RWPE2 (cell line): ENCODE measurements around the gene HLA-B.
"Not testable (repeated sequence)": the region's sequence is repeated elsewhere in the genome, so short reads cannot be mapped to it uniquely, and the experiment has no call there.

ENCODE experiments used
- ATAC-seq: fragments of 200-7000 bp; cut with Tn5 transposase; 3 replicates; pipeline ENCODE4 v1.9.1; 2021; ENCODE audit warnings: low read depth
- DNase-seq: peaks from one replicate; pipeline ENCODE4 v3.0.0-alpha.2; 2020; ENCODE audit warnings: low spot score
- H3K27ac ChIP-seq: fragments of 450-650 bp; 2 replicates; pipeline ENCODE4 v1.5.1; 2017; ENCODE audit warnings: mild to moderate bottlenecking; ENCODE audit not compliant: poor library complexity, severe bottlenecking
- H3K27me3 ChIP-seq: fragments of 250-450 bp; sonication (Bioruptor Pico); 2 replicates; pipeline ENCODE4 v1.5.1; 2021; ENCODE audit warnings: mild to moderate bottlenecking, moderate library complexity; ENCODE audit not compliant: insufficient read depth, poor library complexity, severe bottlenecking
- H3K36me3 ChIP-seq: fragments of 250-450 bp; sonication (Bioruptor Pico); 2 replicates; pipeline ENCODE4 v1.5.1; 2020; ENCODE audit warnings: low read depth, mild to moderate bottlenecking, moderate library complexity
- H3K4me1 ChIP-seq: fragments of 250-450 bp; sonication (Bioruptor Pico); 2 replicates; pipeline ENCODE4 v1.5.1; 2021; ENCODE audit warnings: mild to moderate bottlenecking, moderate library complexity; ENCODE audit not compliant: insufficient read depth, poor library complexity, severe bottlenecking
- H3K4me3 ChIP-seq: fragments of 250-450 bp; sonication (Bioruptor Pico); 2 replicates; pipeline ENCODE4 v1.5.1; 2021; ENCODE audit warnings: mild to moderate bottlenecking, moderate library complexity; ENCODE audit not compliant: severe bottlenecking
- H3K9me3 ChIP-seq: fragments of 250-450 bp; sonication (Bioruptor Pico); 2 replicates; pipeline ENCODE4 v1.5.1; 2021; ENCODE audit warnings: mild to moderate bottlenecking, moderate library complexity; ENCODE audit not compliant: severe bottlenecking
- CTCF ChIP-seq: fragments of 450-650 bp; IDR thresholded peaks from one replicate; pipeline ENCODE4 v1.5.1; 2017; ENCODE audit warnings: mild to moderate bottlenecking, moderate library complexity; ENCODE audit not compliant: poor library complexity, severe bottlenecking

The HLA-B gene

GRCh38 chr6:31397153-31397499 is 40.1 kb upstream of the HLA-B start:
- TF ChIP-seq CTCF = peak; percentile 60

GRCh38 chr6:31396422-31397152 is 39.6 kb upstream of the HLA-B start:
- peaks cover under 1% of the 10 kb centered on the region; the same call in 1 of the 2 replicates for H3K36me3 ChIP-seq
- DNase-seq (no peak), ATAC-seq (peak; percentile 49; the same call in 2 of the 3 replicates)
- peak; percentile 83 for TF ChIP-seq CTCF
- peaks cover 16% of the 10 kb centered on the region for H3K4me1 ChIP-seq
- H3K4me3 ChIP-seq = no peak overlapping the region
- H3K9me3 ChIP-seq = no peaks in the 10 kb centered on the region
- H3K27ac ChIP-seq = no peak overlapping the region
- H3K27me3 ChIP-seq = no peaks in the 10 kb centered on the region

More at GRCh38 chr6:31397153-31397499, 40.1 kb upstream of the HLA-B start:
- H3K4me3 ChIP-seq, H3K27me3 ChIP-seq, H3K27ac ChIP-seq, DNase-seq, H3K36me3 ChIP-seq, H3K9me3 ChIP-seq, ATAC-seq: not testable (repeated sequence)
- H3K4me1 ChIP-seq = peaks cover 21% of the 10 kb centered on the region

- Histone ChIP-seq H3K4me1 (peaks cover 15% of the 10 kb centered on the region), H3K4me3 (no peak overlapping the region), H3K27ac (no peak overlapping the region), H3K36me3 (no peaks in the 10 kb centered on the region), H3K27me3 (no peaks in the 10 kb centered on the region), H3K9me3 (no peaks in the 10 kb centered on the region)
- ATAC-seq = no peak
- no peak for DNase-seq
- no peak for TF ChIP-seq CTCF
Observed at GRCh38 chr6:31395832-31396231, 38.9 kb upstream of the HLA-B start.

GRCh38 chr6:31394381-31394780 is 37.4 kb upstream of the HLA-B start:
- TF ChIP-seq CTCF = no peak
- peaks cover 15% of the 10 kb centered on the region for H3K4me1 ChIP-seq
- H3K27me3 ChIP-seq = no peaks in the 10 kb centered on the region
- ATAC-seq (no peak), DNase-seq (no peak)
- H3K9me3 ChIP-seq = no peaks in the 10 kb centered on the region
- H3K27ac ChIP-seq = no peak overlapping the region
- H3K4me3 ChIP-seq = no peak overlapping the region
- H3K36me3 ChIP-seq = no peaks in the 10 kb centered on the region

- DNase-seq (no peak), ATAC-seq (no peak)
- H3K9me3 ChIP-seq = no peaks in the 10 kb centered on the region
- H3K36me3 ChIP-seq = no peaks in the 10 kb centered on the region
- H3K27me3 ChIP-seq = no peaks in the 10 kb centered on the region
- H3K27ac ChIP-seq = no peak overlapping the region
- H3K4me3 ChIP-seq = no peak overlapping the region
- H3K4me1 ChIP-seq = peaks cover 15% of the 10 kb centered on the region
- TF ChIP-seq CTCF = no peak
Observed at GRCh38 chr6:31393932-31394331, 37.0 kb upstream of the HLA-B start.

- not testable (repeated sequence) for H3K4me1 ChIP-seq, ATAC-seq, H3K27me3 ChIP-seq, H3K36me3 ChIP-seq, H3K4me3 ChIP-seq, H3K27ac ChIP-seq, H3K9me3 ChIP-seq, DNase-seq
Observed at GRCh38 chr6:31389802-31390132, 32.8 kb upstream of the HLA-B start.

GRCh38 chr6:31388916-31389801 is 32.2 kb upstream of the HLA-B start:
- not testable (repeated sequence) for H3K9me3 ChIP-seq, H3K27me3 ChIP-seq, H3K36me3 ChIP-seq, H3K4me3 ChIP-seq, H3K27ac ChIP-seq, DNase-seq, H3K4me1 ChIP-seq
- 0 out of 3 replicates have a peak, but pooled peaks have one; percentile 35 for ATAC-seq
